Calu3 (cell line): Measurements from ENCODE around the gene CAMKMT. TPM values are rescaled to one million over a fixed set of nuclear protein-coding genes. Genes with fewer than 3 reads are reported as not detected.

Experiments used
- BruUV-seq: library from RNA; stranded (reverse); fragments of 400-500 nt; replicated peaks from 2 replicates; lab custom pipeline; 2021; lab: Mats Ljungman, UMichigan
- CTCF ChIA-PET: fragments of 300-600 bp; sonication (Branson Sonifier 250); formaldehyde crosslinking; loops from one replicate; lab custom pipeline; 2022; ENCODE audit warnings: antibody characterized with exemption; lab: Charles Lee
- DNase-seq: peaks from one replicate; pipeline ENCODE4 v3.0.0; 2022
- H3K27ac Mint-ChIP-seq: one replicate; pipeline ENCODE4 v1.8.0; 2022; ENCODE audit warnings: mixed read lengths; ENCODE audit not compliant: unreplicated experiment
- H3K27me3 Mint-ChIP-seq: one replicate; pipeline ENCODE4 v1.8.0; 2022; ENCODE audit warnings: mixed read lengths; ENCODE audit not compliant: unreplicated experiment
- H3K36me3 Mint-ChIP-seq: one replicate; pipeline ENCODE4 v1.8.0; 2022; ENCODE audit warnings: mild to moderate bottlenecking, moderate library complexity, mixed read lengths; ENCODE audit not compliant: insufficient read depth, unreplicated experiment
- H3K4me1 Mint-ChIP-seq: one replicate; pipeline ENCODE4 v1.8.0; 2022; ENCODE audit warnings: mild to moderate bottlenecking, low read depth, mixed read lengths; ENCODE audit not compliant: unreplicated experiment
- H3K4me3 Mint-ChIP-seq: one replicate; pipeline ENCODE4 v1.8.0; 2022; ENCODE audit warnings: mild to moderate bottlenecking, low read depth, moderate library complexity, mixed read lengths; ENCODE audit not compliant: unreplicated experiment
- H3K9me3 Mint-ChIP-seq: one replicate; pipeline ENCODE4 v1.8.0; 2022; ENCODE audit warnings: low read depth, mixed read lengths; ENCODE audit not compliant: unreplicated experiment
- intact Hi-C: fragments of 100-400 bp; cut with micrococcal nuclease; formaldehyde crosslinking; loops from one replicate; pipeline ENCODE4 v1.10.0; 2022; ENCODE audit not compliant: unreplicated experiment
- total RNA-seq: library from RNA; stranded (reverse); gene quantifications from 2 replicates; pipeline ENCODE4 v1.2.3, GENCODE V29; 2022
- TF ChIP-seq, protein P1 (sequence below): fragments of 200-600 bp; IDR thresholded peaks from one replicate; pipeline ENCODE4 v1.8.0; 2022; ENCODE audit warnings: antibody characterized with exemption; ENCODE audit not compliant: unreplicated experiment

Gene CAMKMT
- total RNA-seq, 1 experiment from 2014 or later = 20.6 TPM

DNA sequence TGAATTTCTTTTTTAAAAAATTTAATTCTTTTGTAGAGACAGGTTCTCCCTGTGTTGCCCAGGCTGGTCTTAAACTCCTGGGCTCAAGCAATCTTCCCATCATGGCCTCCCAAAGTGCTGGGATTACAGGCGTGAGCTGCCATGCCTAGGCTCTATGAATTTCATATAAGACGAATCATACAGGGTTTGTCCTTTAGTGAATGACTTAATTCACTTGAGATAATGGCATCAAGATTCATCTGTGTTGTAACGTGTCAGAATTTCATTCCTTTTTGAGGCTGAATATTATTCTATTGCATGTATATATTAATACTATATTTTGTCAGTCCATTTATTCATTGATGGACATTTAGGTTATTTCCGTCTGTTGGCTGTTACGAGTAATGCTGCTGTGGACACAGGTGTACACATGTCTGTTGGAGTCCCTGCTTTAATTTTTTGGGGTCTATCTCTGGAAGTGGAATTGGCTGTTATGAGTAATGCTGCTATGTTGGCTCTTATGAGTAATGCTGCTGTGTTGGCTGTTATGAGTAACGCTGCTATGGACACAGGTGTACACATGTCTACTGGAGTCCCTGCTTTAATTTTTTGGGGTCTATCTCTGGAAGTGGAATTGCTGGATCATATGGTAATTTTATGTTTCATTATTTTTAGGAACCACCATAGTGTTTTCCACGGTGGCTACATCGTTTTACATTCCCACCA is 210.6 kb downstream of the CAMKMT start:
- no peak for DNase-seq
- Mint-ChIP-seq H3K27me3 (no peaks in the 10 kb centered on the region), H3K27ac (no peak overlapping the region), H3K4me3 (no peak overlapping the region), H3K36me3 (no peaks in the 10 kb centered on the region), H3K4me1 (peaks cover 10% of the 10 kb centered on the region), H3K9me3 (no peaks in the 10 kb centered on the region)
- CTCF ChIA-PET = interaction anchor here (0.6 kb wide), 1 partner anchor 188 kb away, joined by 5 read pairs; no protein-coding TSS in a partner anchor
- intact Hi-C loops = no loop called here
- TF ChIP-seq, protein P1, sequence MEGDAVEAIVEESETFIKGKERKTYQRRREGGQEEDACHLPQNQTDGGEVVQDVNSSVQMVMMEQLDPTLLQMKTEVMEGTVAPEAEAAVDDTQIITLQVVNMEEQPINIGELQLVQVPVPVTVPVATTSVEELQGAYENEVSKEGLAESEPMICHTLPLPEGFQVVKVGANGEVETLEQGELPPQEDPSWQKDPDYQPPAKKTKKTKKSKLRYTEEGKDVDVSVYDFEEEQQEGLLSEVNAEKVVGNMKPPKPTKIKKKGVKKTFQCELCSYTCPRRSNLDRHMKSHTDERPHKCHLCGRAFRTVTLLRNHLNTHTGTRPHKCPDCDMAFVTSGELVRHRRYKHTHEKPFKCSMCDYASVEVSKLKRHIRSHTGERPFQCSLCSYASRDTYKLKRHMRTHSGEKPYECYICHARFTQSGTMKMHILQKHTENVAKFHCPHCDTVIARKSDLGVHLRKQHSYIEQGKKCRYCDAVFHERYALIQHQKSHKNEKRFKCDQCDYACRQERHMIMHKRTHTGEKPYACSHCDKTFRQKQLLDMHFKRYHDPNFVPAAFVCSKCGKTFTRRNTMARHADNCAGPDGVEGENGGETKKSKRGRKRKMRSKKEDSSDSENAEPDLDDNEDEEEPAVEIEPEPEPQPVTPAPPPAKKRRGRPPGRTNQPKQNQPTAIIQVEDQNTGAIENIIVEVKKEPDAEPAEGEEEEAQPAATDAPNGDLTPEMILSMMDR = no peak
- BruUV-seq = no TSS peak

DNA sequence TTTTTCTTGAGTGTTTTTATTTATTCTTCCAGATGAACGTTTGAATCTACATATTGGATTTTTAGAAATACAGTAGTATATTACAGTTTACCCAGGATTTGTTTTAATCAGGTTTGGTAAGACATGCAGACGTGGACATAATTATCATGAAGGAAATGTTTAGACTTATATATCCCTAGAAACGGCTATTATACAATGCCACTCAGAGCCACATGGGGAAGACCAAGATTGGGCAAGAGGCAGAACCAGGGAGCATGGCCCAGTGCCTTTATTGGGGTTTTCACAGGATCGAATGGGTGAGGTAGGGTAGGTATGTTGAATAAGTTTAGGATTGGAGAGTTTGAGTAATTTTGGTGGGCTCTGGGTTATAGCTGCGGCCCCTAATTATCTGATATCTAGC is 212.2 kb downstream of the CAMKMT start:
- BruUV-seq = no TSS peak
- Mint-ChIP-seq H3K9me3 (no peaks in the 10 kb centered on the region), H3K27ac (no peak overlapping the region), H3K36me3 (no peaks in the 10 kb centered on the region), H3K4me1 (peaks cover 19% of the 10 kb centered on the region), H3K27me3 (no peaks in the 10 kb centered on the region), H3K4me3 (no peak overlapping the region)
- DNase-seq = no peak
- intact Hi-C loops = no loop called here
- CTCF ChIA-PET = no interaction called here
- TF ChIP-seq, protein P1 = no peak

DNA sequence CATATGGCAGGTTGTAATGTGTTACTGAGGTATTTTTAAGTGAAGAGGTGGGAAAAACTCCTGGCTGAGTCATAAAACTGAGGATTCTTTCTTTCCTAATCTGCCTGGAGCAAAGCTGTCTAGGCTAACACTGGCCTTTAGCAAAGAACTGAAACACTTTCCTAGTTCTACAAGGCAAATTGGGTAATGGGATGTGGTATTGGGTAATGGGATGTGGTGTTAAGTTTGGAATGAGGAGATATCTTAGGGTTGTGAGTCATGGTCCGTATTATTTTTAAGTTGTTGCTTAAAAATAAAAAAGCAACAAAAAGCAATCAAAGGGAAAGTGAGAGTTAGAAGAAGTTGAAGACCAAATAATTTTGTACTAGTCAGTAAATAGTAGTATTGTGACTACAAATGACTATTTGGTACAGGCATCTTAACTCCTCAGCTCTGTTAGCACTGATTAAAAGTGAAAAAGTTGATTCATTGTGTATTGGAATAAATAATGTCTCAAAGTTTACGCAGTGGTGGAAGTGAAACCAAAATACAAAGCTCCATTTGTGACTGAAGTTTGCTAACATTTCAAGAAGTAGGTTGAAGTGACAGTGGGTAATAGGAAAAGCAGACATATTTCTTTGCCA is 216.8 kb downstream of the CAMKMT start:
- Mint-ChIP-seq H3K27ac (no peak overlapping the region), H3K4me3 (no peak overlapping the region), H3K4me1 (peaks cover 19% of the 10 kb centered on the region), H3K27me3 (no peaks in the 10 kb centered on the region), H3K36me3 (no peaks in the 10 kb centered on the region), H3K9me3 (no peaks in the 10 kb centered on the region)
- intact Hi-C loops = no loop called here
- TF ChIP-seq, protein P1 = no peak
- no TSS peak for BruUV-seq
- CTCF ChIA-PET = interaction anchor here (0.8 kb wide), 1 partner anchor 377 kb away, joined by 3 read pairs; no protein-coding TSS in a partner anchor
- DNase-seq = no peak

DNA sequence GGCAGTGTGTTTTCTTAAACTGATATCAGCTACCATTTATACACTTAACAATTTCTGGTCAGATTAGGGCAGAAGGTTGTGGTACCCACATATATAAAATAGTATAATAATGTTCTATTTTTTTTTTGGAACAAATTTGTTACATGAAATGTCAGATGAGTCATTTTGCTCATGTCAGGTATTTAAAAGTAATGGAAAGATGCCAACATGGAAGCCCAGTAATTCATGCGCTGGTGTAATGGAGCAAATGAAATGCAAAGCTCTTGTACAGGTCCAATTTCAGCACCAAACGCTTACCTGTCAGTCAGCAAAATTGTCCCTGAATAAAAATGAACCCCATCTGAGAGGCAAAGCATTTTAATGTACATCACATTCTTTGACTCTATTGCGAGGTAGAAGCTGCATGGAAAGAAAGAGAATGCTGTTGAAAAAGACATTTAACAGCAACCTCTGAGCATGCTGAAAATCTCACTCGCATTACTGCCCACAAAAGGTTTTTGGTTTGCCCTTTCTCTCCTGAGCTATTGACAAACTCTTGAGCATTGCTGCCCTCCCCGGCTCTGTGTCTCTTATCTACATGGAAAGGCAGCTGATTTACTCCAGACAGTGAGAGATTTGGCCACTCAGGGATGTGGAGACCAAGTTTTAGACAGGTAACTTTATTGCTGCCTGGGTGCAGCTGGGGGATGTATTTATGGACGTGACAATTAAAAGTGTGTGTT is 217.5 kb downstream of the CAMKMT start:
- intact Hi-C loops = no loop called here
- BruUV-seq = no TSS peak
- DNase-seq = no peak
- Mint-ChIP-seq H3K4me3 (no peak overlapping the region), H3K4me1 (peaks cover 19% of the 10 kb centered on the region), H3K27ac (no peak overlapping the region), H3K36me3 (no peaks in the 10 kb centered on the region), H3K27me3 (no peaks in the 10 kb centered on the region), H3K9me3 (no peaks in the 10 kb centered on the region)
- CTCF ChIA-PET = interaction anchor here (0.8 kb wide), 1 partner anchor 376 kb away, joined by 3 read pairs; no protein-coding TSS in a partner anchor
- TF ChIP-seq, protein P1 = no peak
